WERI-Rb-1 (cell line): Measurements from ENCODE around the gene ITIH5.

Source experiments
- DNase-seq: peaks from one replicate; pipeline ENCODE4 v3.0.0-alpha.2; 2020
- H3K27ac ChIP-seq: fragments of 250-450 bp; sonication (Bioruptor Pico); 2 replicates; pipeline ENCODE4 v1.5.1; 2020; ENCODE audit warnings: mild to moderate bottlenecking, moderate library complexity
- H3K27me3 ChIP-seq: fragments of 250-450 bp; sonication (Bioruptor Pico); 2 replicates; pipeline ENCODE4 v1.5.1; 2021; ENCODE audit warnings: mild to moderate bottlenecking, low read depth, moderate library complexity; ENCODE audit not compliant: insufficient read depth, severe bottlenecking
- H3K36me3 ChIP-seq: fragments of 250-450 bp; sonication (Bioruptor Pico); 2 replicates; pipeline ENCODE4 v1.5.1; 2020; ENCODE audit warnings: mild to moderate bottlenecking, moderate library complexity
- H3K4me3 ChIP-seq: 2 replicates; pipeline ENCODE4 v1.5.1; 2011; ENCODE audit warnings: low read depth, mild to moderate bottlenecking, control low read depth, low read length
- H3K9me3 ChIP-seq: fragments of 250-450 bp; sonication (Bioruptor Pico); 2 replicates; pipeline ENCODE4 v1.5.1; 2021; ENCODE audit warnings: mild to moderate bottlenecking, moderate library complexity; ENCODE audit not compliant: severe bottlenecking
- CTCF ChIP-seq: IDR thresholded peaks from 2 replicates; pipeline ENCODE4 v1.5.1; 2011; ENCODE audit warnings: low read depth, mild to moderate bottlenecking, control low read depth, inconsistent platforms, low read length

ITIH5 gene

GRCh38 chr10:7707102-7707501 lies 40.3 kb upstream of the ITIH5 start:
- no peak overlapping the region for H3K27ac ChIP-seq
- no peaks in the 10 kb centered on the region for H3K36me3 ChIP-seq
- TF ChIP-seq CTCF = no peak

GRCh38 chr10:7706534-7707073 lies 39.8 kb upstream of the ITIH5 start:
- no peaks in the 10 kb centered on the region for H3K9me3 ChIP-seq

More at GRCh38 chr10:7707102-7707501, 40.3 kb upstream of the ITIH5 start:
- DNase-seq = no peak
- Histone ChIP-seq H3K27me3 (no peaks in the 10 kb centered on the region), H3K4me3 (no peak overlapping the region), H3K9me3 (no peaks in the 10 kb centered on the region)

GRCh38 chr10:7705341-7705740 lies 38.6 kb upstream of the ITIH5 start:
- no peaks in the 10 kb centered on the region for H3K36me3 ChIP-seq
- no peak for DNase-seq
- H3K9me3 ChIP-seq = no peaks in the 10 kb centered on the region
- H3K4me3 ChIP-seq = no peak overlapping the region
- no peak for TF ChIP-seq CTCF
- H3K27ac ChIP-seq = no peak overlapping the region
- H3K27me3 ChIP-seq = no peaks in the 10 kb centered on the region

More at GRCh38 chr10:7706534-7707073, 39.8 kb upstream of the ITIH5 start:
- no peak for TF ChIP-seq CTCF
- H3K27ac ChIP-seq = no peak overlapping the region
- no peaks in the 10 kb centered on the region for H3K27me3 ChIP-seq
- no peaks in the 10 kb centered on the region for H3K36me3 ChIP-seq
- no peak overlapping the region for H3K4me3 ChIP-seq
- DNase-seq = no peak

- Histone ChIP-seq H3K9me3 (no peaks in the 10 kb centered on the region), H3K36me3 (no peaks in the 10 kb centered on the region), H3K27me3 (no peaks in the 10 kb centered on the region), H3K4me3 (no peak overlapping the region), H3K27ac (no peak overlapping the region)
- no peak for DNase-seq
- no peak for TF ChIP-seq CTCF
Observed at GRCh38 chr10:7704071-7705016, 37.6 kb upstream of the ITIH5 start.

GRCh38 chr10:7703140-7703539 lies 36.4 kb upstream of the ITIH5 start, which contains the start of gene ITIH2:
Gene ITIH2 (plus strand): TSS chr10:7703316. CDS start chr10:7703435, 119 bp downstream.
- Histone ChIP-seq H3K27ac (no peak within 1 kb of the TSS), H3K27me3 (no peaks in the 10 kb centered on the region), H3K36me3 (no peaks in the 10 kb centered on the region), H3K4me3 (no peak within 1 kb of the TSS), H3K9me3 (no peaks in the 10 kb centered on the region)
- no peak for DNase-seq
- TF ChIP-seq CTCF = no peak
